ENCODE results near the gene REEP1. TPM values are rescaled to one million over a fixed set of nuclear protein-coding genes. Genes with fewer than 3 reads are reported as not detected.

REEP1 gene
- total and polyA plus RNA-seq, 2 donors (not counting 1 experiment from before 2014, with no cell fraction given), result not detected

DNA sequence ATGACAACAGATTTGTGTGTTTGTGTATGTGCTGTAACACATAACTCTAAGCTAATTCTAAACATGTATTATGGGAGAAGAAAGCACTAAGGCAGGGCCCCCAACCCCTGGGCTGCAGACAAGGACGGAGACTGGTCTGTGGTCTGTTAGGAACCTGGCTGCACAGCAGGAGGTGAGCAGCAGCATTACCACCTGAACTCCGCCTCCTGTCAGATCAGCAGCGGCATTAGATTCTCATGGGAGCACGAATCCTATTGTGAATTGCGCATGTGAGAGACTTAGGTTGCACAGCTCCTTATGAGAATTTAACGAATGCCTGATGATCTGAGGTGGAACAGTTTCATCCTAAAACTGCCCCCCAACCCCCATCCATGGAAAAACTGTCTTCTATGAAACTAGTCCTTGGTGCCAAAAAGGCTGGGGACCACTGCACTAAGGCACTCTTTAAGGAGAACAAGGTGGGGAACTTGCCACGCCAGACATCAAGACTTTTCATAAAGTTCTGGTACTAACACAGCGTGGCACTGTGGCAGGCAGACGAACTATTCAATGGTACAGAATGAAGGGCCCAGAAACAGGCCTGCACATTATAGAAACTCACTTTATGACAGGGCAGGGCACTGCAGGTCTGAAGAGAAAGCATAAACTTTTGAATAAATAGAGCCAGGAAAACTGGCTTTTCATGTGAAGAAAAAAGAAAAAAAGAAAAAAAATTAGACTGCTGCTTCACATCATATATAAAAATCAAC lies 14.0 kb downstream of the REEP1 start:
- Histone ChIP-seq H3K36me3 (replicated peaks in 1 of 2; ENCODE audit: control extremely low read depth in 1 of 2, control insufficient read depth in 1 of 2, extremely low read depth in 1 of 2, insufficient read depth in 2 of 2, low read length in 1 of 2) (no peaks in the 10 kb centered on the region), H3K4me1 (ENCODE audit: control insufficient read depth in 2 of 2, insufficient read depth in 2 of 2, low read length in 2 of 2) (no peaks in the 10 kb centered on the region), H2AFZ (ENCODE audit: insufficient read depth, low read depth, low read length, poor library complexity, severe bottlenecking) (no peak overlapping the region), H3K9ac (ENCODE audit: low read length) (no peak overlapping the region), H3K9me3 (ENCODE audit: control extremely low read depth in 1 of 3, control insufficient read depth in 2 of 3, insufficient read depth in 1 of 3, low read length in 2 of 3) (no peaks in the 10 kb centered on the region), H3K27me3 (replicated peaks in 1 of 4; ENCODE audit: control extremely low read depth in 1 of 4, control insufficient read depth in 3 of 4, insufficient read depth in 4 of 4, low read length in 3 of 4) (peaks cover 0 to 2% (median 0%) of the 10 kb centered on the region in 4 experiments), H3K4me2 (replicated peaks; ENCODE audit: low read depth, low read length, poor library complexity, severe bottlenecking) (no peak overlapping the region), H4K20me1 (ENCODE audit: control insufficient read depth, insufficient read depth, low read length, poor library complexity, severe bottlenecking) (no peaks in the 10 kb centered on the region), H3K27ac (ENCODE audit: low read length in 2 of 2) (no peak overlapping the region), H3K79me2 (ENCODE audit: control insufficient read depth, insufficient read depth, low read length) (no peaks in the 10 kb centered on the region), H3K4me3 (ENCODE audit: control extremely low read depth in 1 of 5, extremely low read depth in 1 of 5, insufficient read depth in 1 of 5, low read depth in 2 of 5, low read length in 4 of 5) (no peak overlapping the region)
- peaks cover 11% of the 10 kb centered on the region for H3K27me3 Mint-ChIP-seq
- CTCF ChIA-PET, result no interaction called here
- TF ChIP-seq EZH2 (IDR thresholded peaks at IDR 0.05; ENCODE audit: borderline replicate concordance, insufficient read depth, low read depth, low read length, poor library complexity, severe bottlenecking), result no peak
- TF ChIP-seq, protein P1, sequence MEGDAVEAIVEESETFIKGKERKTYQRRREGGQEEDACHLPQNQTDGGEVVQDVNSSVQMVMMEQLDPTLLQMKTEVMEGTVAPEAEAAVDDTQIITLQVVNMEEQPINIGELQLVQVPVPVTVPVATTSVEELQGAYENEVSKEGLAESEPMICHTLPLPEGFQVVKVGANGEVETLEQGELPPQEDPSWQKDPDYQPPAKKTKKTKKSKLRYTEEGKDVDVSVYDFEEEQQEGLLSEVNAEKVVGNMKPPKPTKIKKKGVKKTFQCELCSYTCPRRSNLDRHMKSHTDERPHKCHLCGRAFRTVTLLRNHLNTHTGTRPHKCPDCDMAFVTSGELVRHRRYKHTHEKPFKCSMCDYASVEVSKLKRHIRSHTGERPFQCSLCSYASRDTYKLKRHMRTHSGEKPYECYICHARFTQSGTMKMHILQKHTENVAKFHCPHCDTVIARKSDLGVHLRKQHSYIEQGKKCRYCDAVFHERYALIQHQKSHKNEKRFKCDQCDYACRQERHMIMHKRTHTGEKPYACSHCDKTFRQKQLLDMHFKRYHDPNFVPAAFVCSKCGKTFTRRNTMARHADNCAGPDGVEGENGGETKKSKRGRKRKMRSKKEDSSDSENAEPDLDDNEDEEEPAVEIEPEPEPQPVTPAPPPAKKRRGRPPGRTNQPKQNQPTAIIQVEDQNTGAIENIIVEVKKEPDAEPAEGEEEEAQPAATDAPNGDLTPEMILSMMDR (IDR thresholded peaks at IDR 0.05), result no peak
- WGBS (ENCODE audit: insufficient coverage), result 94% methylated on average over 3 of the region's 9 CpGs
- no peak for DNase-seq
- no peaks in the 10 kb centered on the region for H3K9me3 Mint-ChIP-seq (ENCODE audit: insufficient read depth)
- H3K4me3 Mint-ChIP-seq, result no peak overlapping the region
- POLR2A ChIA-PET, result no interaction called here
- intact Hi-C loops (cut with micrococcal nuclease), result no loop called here
- H3K4me1 Mint-ChIP-seq, result no peaks in the 10 kb centered on the region
- no peak for ATAC-seq (ENCODE audit: low read depth)
- no peak overlapping the region for H3K27ac Mint-ChIP-seq

DNA sequence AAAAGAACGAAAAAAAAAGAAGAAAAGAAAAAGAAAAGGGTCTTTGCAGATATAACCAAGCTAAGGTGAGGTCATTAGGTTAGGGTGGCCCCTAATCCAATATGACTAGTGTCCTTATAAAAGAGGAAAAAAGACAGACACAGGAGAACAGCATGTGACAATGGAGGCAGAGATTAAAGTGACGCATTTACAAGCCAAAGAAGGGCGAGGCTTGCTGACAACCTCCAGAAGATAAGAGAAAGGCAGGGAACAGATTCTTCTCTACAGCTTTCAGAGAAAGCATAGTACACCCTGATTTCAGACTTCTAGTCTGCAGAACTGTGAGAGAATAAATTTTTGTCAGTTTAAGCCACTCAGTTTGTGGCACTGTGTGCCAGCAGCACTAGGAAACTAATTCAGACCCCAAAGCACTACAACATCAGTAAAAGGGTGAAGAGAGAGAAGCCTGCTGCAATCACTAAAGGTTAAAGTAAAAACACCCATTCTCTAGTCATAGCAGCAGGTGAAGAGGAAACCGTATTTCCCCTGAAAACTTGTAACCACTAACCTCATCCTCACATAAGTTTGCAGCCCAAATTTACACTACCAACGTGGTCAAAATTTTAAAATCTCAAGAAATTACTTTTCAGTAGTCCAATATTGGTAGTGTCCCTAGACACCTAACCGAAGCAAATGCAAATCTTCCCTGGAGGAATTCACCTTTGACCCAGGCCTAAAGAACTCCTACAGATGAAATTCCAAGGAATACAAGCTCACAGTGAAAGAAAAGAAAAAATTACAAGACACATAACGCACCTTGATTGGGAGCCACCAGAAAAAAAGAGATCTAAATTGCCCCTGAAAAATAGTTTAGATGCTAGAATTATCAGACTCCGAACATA lies 17.5 kb downstream of the REEP1 start:
- ChIA-PET POLR2A (no interaction called here), CTCF (no interaction called here)
- Histone ChIP-seq H3K4me1 (ENCODE audit: control insufficient read depth in 2 of 2, insufficient read depth in 2 of 2, low read length in 2 of 2) (no peaks in the 10 kb centered on the region), H3K9ac (ENCODE audit: low read length) (no peak overlapping the region), H3K36me3 (replicated peaks in 1 of 2; ENCODE audit: control extremely low read depth in 1 of 2, control insufficient read depth in 1 of 2, extremely low read depth in 1 of 2, insufficient read depth in 2 of 2, low read length in 1 of 2) (no peaks in the 10 kb centered on the region), H4K20me1 (ENCODE audit: control insufficient read depth, insufficient read depth, low read length, poor library complexity, severe bottlenecking) (no peaks in the 10 kb centered on the region), H3K4me2 (replicated peaks; ENCODE audit: low read depth, low read length, poor library complexity, severe bottlenecking) (no peak overlapping the region), H2AFZ (ENCODE audit: insufficient read depth, low read depth, low read length, poor library complexity, severe bottlenecking) (no peak overlapping the region), H3K4me3 (ENCODE audit: control extremely low read depth in 1 of 5, extremely low read depth in 1 of 5, insufficient read depth in 1 of 5, low read depth in 2 of 5, low read length in 4 of 5) (no peak overlapping the region), H3K27me3 (replicated peaks in 1 of 4; ENCODE audit: control extremely low read depth in 1 of 4, control insufficient read depth in 3 of 4, insufficient read depth in 4 of 4, low read length in 3 of 4) (peaks cover 0 to 3% (median 1%) of the 10 kb centered on the region in 4 experiments), H3K27ac (ENCODE audit: low read length in 2 of 2) (no peak overlapping the region), H3K9me3 (ENCODE audit: control extremely low read depth in 1 of 3, control insufficient read depth in 2 of 3, insufficient read depth in 1 of 3, low read length in 2 of 3) (no peaks in the 10 kb centered on the region), H3K79me2 (ENCODE audit: control insufficient read depth, insufficient read depth, low read length) (no peaks in the 10 kb centered on the region)
- WGBS (ENCODE audit: insufficient coverage), result 0% methylated on average over 1 of the region's 8 CpGs
- no peaks in the 10 kb centered on the region for H3K4me1 Mint-ChIP-seq
- ATAC-seq (ENCODE audit: low read depth), result no peak
- no peaks in the 10 kb centered on the region for H3K9me3 Mint-ChIP-seq (ENCODE audit: insufficient read depth)
- DNase-seq, result no peak
- TF ChIP-seq, protein P1 (IDR thresholded peaks at IDR 0.05), result no peak
- no peak for TF ChIP-seq EZH2 (IDR thresholded peaks at IDR 0.05; ENCODE audit: borderline replicate concordance, insufficient read depth, low read depth, low read length, poor library complexity, severe bottlenecking)
- peaks cover 8% of the 10 kb centered on the region for H3K27me3 Mint-ChIP-seq
- intact Hi-C loops (cut with micrococcal nuclease), result no loop called here
- no peak overlapping the region for H3K4me3 Mint-ChIP-seq
- no peak overlapping the region for H3K27ac Mint-ChIP-seq

All from B cell (primary cell).